ENCODE results near the gene TEX2.

The TEX2 gene

DNA sequence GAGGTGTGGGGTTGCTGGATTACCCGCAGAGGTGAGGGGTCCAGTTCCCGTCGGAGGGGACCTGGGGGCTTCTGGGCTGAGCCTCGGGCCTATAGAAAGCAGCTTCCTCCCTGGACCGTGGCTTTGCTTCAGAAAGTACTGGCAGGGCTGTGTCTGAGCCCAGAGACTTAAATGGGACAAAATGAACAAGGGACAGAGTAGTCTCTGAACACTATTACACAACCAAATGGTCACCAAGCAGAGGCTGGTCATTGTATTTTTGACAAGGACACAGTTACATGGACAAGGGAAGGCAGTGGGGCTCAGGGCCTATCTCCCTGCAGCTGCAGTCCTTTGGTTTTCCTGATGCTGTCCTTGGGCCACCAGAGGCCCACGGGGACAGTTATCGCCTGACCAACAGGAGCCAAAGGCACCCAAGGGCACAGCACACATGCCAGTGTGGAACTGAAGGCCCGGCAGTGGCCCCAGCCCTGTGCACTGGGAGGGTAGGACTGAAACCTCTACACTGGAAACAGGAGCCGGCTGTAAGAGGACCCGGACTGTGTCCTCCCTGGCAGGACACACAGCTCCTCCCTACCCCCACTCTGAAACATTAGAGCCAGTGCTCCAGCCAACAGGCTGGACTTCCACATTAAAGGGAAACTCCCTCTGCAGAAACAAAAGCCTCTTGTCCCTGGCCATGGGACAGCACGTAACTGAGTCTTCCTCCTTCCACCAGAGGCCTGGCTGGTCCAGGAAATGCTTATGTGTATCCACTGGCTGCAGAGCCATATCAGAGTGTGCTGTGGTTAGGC is 107.1 kb downstream of the TEX2 start:
- peak; percentile 86 for DNase-seq

- DNase-seq: no peak
These were observed 107.9 kb downstream of the TEX2 start for GRCh38 chr17:64155129-64155528.

DNA sequence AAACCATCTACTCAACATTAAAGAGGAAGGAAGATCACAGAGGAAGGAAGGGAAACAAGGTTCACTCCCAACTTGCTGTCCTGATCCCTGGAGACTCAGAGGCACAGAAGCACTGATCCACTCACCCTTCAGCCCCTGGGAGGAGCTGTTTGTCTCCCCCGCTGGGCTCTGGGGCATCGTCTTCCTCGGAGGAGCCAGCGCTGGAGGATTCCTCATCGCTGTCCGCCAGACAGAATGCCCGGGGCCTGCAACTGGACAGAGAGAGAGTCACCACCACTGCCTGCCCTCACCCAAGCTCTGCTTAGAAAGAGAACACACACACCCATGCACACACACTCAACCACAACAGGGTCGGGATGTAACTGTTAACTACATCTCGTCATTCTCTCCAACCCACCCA is 108.3 kb downstream of the TEX2 start:
- DNase-seq: no peak

DNA sequence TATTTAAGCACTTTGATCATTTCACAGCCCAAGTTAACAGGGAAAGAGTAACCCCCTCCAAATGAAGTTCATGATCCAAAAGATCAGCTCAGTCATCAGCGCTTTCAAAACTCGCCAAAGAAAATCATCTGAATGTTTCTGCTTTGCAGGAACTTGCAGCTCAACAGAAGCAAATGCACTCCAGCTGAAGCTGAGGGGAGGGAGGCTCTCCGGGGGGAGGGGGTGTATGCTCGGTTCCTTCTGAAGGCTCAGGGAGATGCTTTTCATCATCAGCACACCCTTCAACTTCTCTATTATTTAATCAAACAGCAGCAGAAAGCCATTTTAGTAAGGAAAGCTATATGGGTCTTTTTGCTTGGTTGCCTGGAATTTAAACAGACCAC is 108.8 kb downstream of the TEX2 start:
- DNase-seq: no peak

- DNase-seq: no peak
These were observed 109.3 kb downstream of the TEX2 start for GRCh38 chr17:64153565-64154312.

GRCh38 chr17:64152428-64153125 is 110.5 kb downstream of the TEX2 start:
- no peak for DNase-seq

GRCh38 chr17:64151016-64151368 is 112.1 kb downstream of the TEX2 start:
- DNase-seq: no peak

DNA sequence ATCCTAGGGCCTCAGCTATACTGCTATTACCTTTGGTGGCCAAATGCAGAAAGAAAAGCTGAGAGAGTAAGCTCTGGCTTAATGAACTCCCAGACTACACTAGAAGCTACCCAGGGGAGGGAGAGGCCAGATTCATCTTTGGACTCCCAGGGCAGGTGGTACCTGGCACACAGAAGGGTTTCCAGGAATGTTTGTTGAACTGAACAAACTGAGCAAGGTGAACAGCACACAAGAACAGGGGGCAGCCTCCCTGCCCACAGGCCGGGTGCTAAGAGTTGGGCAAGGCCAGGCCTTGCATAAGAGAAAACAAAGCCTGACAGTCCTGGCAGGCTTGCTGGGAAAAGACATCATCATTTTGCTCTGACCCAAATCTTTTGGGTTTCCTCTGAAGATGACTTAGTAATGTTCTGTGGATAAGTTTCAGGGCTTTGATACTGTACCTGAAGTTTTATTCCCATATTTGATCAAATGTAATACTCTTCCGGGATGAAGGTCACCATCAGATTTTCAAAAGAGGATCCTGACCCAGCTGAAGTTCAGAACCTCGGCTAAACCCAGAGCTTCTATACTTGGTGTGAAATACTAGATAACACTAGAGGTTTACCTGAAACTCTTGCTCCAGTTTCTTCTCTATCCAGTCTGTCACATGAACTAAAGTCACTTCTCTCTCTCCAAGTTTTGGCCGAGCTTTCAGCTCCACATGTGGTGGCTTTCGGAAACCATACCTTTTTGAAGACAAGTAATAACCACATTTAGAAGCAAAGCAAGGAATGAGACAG is 112.6 kb downstream of the TEX2 start:
- DNase-seq: no peak

- no peak for DNase-seq
These were observed 113.9 kb downstream of the TEX2 start for GRCh38 chr17:64149196-64149595.

DNA sequence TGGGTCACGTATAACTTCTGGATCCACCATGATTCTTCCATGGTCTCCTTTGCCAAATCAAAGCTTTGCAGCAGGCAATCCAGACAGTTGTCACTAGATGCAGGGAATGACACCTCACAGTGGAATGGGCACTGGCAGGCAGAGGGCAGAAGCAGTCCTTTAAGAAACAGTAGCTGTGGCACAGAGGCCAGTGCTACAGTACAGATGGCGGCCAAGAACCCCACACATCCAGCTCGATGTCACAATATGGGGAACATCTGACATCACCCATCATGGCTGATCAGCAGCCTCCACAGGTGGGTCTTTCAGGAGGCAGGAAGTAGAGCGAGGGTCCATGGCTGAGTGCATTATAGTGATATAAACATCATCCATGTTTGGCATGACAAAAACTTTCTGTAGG is 114.4 kb downstream of the TEX2 start:
- no peak for DNase-seq

GRCh38 chr17:64148017-64148631 is 114.9 kb downstream of the TEX2 start:
- no peak for DNase-seq

DNA sequence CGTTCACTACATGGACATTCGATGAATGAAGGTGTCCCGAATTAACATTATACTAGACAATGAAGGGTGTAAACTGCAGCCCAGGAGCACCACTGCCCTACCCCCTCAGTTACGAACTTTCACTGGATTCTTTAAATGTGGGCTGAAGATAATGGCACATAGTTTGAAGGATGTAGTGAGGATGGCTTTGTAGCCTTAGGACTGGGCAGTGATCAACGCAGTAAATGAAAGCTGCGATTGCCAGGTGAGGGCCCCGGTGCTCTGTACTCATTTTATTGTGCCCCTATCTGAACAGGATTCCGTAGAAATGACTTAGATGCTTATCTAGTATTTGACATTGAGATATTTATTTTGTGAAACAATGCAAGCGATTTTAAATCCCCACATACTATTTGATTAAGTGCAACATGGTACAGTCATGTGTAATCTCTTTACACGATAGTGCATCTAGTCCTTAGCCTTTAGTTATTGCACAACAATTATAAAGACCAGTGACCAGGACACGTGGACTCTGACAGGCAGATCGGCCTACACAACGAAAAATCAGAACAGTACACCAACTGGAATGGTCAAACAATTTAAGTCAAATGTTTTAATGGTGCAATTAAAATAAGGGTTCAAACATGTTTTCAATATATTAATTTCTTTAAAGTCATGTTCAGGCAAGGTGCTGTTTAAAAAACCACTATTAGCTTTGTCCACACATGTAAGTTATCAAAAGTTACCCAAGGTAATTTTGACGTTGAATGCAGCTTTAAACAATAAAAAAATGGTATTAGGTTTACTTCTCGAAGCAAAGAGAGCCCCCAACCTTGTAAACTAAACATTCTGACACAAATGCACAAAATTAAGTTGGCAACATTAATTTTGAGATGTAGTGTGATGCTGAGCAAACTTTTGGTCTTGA is 115.7 kb downstream of the TEX2 start:
- DNase-seq: no peak

- peak; percentile 82 for DNase-seq
These were observed 116.5 kb downstream of the TEX2 start for GRCh38 chr17:64146418-64147109.

GRCh38 chr17:64145751-64146417 is 117.2 kb downstream of the TEX2 start:
- peak; percentile 98 for DNase-seq

DNA sequence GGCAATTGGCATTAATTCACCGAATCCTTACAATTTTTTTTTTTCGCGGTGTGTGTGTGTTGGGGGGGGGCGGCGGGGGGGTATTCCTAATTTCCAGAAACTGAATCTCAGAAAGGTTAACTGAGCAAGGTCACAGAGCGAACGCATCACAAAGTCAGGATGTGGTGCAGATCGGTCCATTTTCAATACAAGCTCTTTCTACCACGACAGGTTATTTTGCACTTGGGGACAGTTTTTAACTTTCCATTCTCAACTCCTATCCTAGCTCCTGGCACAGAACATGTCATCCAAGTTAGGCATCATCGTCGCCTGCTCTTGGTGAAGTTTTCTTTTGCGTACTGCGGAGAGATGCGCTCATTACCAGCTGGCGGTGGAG is 117.7 kb downstream of the TEX2 start:
- DNase-seq: no peak

DNA sequence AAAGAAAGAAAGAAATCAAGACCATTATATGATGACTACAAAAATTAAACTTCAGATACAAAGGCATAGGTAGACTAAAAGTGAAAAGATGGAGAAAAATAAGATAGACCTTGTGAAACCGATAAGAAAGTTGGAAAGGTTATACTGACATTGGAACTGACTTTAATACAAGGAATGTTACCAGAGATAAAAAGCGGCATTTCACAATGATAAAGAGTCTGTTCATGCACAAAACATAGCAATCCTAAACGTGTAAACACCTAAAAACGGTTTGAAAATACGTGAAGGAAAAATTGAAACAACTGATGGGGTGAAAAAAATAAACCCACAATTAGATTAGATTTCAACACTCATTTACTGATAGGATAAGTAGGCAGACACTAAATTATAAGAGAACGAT is 123.5 kb downstream of the TEX2 start:
- DNase-seq: no peak

GRCh38 chr17:64138441-64138840 is 124.6 kb downstream of the TEX2 start:
- DNase-seq: no peak

DNA sequence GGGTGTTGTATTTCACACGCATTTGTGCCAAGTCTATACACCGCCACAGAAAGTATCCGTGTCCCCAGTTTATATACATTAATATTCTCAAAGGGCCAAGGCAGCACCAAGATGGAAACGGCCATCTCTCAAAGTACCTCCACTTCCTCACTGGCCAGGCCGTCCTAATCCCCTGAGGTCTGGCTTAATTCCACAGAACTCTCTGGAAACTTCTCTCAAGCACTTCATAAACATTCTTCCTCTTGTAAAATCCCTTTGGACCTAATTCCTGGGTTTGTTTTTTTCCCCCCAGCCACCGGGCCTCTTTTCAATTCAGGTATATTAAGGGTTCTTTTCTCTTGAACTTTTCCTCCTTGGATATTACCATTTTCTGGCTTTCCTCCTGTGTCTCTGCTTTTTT is 128.1 kb downstream of the TEX2 start:
- no peak for DNase-seq

DNA sequence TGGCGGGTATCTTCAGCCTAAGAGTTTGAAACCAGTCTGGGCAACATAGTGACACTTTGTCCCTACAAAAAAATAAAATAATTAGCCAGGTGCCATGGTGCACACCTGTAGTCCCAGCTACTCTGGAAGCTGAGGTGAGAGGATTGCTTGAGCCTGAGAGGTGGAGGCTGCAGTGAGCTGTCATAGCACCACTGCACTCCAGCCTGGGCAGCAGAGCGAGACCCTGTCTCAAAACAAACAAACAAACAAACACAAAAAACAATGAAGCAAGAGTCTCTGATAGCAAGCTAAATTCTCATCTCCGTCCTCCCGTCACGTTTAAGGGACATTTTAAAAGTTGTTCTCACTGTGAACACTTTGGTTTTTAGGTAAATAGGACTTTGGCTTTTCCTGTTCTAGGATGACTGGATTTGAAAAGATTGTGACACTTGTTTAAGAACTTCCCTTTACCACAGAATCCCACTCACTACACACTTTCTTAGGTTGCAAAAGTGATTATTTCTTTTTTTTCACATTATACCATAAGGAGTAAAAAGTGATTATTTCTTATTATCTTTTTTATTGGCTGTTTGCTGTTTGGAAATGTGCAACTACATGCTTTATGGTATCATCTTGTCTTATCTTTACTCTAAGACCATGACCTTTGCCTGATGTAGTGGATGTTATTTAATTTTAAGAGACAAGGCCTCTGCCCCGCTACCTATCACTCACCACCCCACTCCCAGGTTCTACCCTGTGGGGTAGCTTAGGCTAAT is 128.7 kb downstream of the TEX2 start:
- DNase-seq: no peak

Data from right hindlimb (tissue), 1 donor.